Activated CD4-positive, CD25-positive, alpha-beta regulatory T cell treated with anti-CD3 and anti-CD28 coated beads, Interleukin-2, amount 50 U/mL, for 16 hours (primary cell): ENCODE data around the gene TBCK.

Experiments
- DNase-seq: peaks from one replicate; pipeline ENCODE4 v3.0.0-alpha.2; 2020; ENCODE audit warnings: low read depth, low spot score

TBCK gene

GRCh38 chr4:106287353-106287969, 28.5 kb downstream of the TBCK start:
- no peak for DNase-seq

DNA sequence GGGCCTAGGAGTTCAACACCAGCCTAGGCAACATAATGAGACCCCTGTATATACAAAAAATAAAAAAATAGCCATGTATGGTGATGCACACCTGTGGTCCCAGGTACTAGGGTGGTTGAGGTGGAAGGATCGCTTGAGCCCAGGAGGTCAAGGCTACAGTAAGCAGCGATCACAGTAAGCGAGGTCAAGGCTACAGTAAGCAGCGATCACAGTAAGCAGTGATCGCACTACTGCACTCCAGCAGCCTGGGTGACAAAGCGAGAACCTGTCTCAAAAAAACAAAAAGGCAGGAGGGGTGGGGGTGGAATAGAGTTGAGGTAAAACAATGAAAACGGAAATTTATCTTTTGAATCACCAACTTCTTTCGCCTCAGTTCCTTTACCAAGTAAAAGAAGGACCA, 29.4 kb downstream of the TBCK start:
- no peak for DNase-seq

DNA sequence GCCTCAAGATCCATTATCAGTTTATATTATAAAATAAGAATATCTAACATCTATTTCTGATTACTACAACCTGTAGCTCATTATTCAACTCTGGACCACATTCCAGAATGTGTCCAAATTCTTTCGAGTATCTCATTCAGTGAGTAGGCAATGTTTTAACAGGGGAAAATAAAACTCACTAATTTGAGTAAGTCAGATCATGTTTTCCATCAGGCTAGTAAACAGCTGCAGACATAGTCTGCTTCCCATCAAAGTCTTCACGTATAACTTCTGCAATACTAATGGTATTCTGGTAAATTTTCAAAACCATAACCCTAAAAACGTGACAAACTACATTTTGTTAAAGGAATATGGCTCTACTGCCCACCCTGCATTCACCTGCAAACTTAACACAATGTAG, 31.8 kb downstream of the TBCK start:
- DNase-seq: no peak

GRCh38 chr4:106277140-106277675, 38.8 kb downstream of the TBCK start:
- no peak for DNase-seq

GRCh38 chr4:106273831-106274230, 42.2 kb downstream of the TBCK start:
- no peak for DNase-seq

- no peak for DNase-seq
Observed at GRCh38 chr4:106270736-106271135, 45.3 kb downstream of the TBCK start.

DNA sequence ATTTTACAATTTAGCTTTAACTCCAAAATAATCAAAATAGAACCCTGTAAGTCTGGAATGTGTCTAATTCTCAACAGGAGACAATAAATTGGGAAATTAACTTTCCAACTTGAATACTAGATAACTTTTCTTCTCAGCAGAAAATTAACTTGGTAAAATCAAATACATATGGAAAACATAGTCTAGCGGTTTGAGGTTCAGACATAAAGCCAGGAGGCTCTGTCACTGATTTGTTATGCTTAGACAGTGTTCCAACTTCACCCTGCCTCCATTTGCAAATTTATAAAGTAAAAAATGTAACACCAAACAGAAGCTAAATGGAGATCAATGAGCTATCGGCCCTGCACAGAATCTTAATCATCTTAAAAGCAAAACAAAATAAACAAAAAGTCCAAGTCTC, 46.3 kb downstream of the TBCK start:
- DNase-seq: no peak

DNA sequence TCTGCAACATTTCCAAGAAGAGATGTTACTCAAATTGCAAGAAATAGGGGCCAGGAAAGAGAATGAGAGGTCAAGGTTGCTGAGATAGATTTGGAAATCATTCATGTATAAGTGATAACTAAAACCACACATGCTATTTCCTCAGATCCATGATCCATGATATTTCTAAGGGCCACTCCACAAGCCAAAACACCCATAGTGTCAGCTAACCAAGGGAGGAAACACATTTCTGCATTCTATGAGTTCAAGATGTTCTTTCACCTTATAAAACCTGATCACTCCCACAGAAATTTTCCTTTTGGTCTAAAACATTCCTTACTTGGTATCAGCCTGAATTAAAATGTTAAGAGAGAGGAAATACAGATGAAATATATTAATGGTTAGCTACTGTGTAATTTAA, 47.2 kb downstream of the TBCK start:
- DNase-seq: no peak

DNA sequence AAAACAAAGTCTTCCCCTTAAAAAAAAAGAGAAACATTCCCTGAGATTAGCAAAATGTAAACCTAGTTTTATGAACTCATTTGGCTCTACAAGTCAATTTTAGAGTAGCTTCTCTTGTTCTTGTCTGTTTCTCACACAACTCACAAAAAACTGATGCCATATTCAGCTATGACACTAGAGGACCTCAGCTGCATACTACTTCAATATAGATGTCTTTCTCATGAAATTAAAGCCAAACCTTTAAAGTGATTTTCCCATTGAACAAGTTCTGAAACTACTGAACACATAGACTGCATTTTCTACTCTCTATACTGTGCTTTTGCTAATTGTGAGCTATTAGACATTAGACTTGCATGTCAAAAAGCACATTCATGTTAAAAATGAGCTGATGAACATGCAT, 49.8 kb downstream of the TBCK start:
- DNase-seq: no peak

DNA sequence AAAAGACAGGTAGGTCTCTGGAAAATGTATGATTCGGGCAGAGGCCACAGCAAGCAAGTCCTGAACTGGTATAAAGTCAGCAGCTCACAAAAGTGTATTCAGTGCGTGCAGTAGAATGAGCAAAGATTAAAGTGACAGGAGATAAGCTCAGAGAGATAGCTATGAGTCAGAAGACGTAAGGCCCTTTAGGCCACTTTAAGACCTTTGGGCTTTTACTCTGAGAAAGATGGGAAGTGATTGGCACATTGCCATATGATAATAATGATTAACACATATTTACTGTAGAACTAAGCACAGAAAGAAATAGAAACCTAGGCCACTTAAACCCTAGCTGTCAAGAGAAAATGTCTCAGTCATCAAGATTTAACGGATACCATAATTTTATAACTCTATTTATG, 51.7 kb downstream of the TBCK start:
- DNase-seq: no peak

- DNase-seq: no peak
Observed at GRCh38 chr4:106263594-106264330, 52.2 kb downstream of the TBCK start.

DNA sequence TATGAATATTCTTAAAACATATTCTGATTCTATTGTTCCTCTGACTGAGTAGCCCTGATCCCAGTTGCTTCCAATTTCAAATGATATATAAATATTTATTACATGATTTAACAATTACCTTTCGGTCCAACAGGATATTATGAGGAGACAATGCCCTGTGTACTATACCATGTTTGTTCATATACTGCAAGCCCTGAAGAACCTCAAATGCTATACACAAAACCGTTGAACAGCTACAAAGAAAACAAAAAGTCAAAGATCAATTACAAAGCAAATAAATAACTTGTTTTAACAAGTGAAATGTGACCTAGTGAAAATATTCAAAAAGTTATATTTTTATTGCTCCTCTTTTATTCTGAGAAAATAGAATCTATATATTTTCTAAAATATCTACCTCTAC, 54.0 kb downstream of the TBCK start:
- DNase-seq: no peak

DNA sequence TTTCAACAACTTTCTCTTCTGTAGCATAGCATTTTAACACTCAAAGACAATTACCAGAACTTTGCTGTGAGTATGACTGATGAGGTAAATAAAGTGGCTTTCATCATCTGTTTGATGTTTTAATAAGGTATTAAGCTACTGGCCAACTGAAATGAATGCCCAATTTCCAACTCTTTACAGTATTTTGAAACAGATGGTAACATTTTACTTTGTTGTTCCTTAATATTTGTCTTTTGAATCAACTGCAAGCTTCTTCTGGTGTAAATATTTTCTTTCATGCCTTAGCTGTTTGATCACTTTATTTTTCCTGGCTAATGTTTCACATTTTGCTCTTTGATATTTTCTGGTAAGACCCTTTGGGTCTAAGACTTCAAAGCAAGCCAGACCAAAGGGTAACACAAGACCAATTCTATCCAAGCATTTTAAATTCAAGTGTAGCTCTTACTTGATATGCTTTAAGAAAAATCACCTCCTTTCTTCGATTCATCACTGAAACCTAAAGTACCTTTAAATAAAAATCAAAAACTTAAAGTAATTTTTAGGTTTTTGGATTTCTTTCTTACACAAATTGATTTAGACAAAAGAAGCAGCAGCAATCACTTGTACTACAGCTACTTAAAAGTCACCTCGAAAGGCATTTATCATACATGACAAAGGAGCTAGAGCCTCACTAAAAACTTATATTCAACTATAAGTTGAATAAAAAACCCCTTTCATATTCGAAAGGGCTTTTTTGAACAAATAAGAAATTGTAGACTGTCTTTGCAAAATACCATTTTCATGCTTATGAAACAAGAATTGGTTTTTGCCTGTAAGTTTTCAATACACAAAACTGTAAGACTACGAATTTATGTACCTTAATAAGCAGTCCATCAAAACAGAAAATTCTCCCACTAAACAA, 57.6 kb downstream of the TBCK start:
- no peak for DNase-seq

- DNase-seq: no peak
Observed at GRCh38 chr4:106256190-106256589, 59.8 kb downstream of the TBCK start.

DNA sequence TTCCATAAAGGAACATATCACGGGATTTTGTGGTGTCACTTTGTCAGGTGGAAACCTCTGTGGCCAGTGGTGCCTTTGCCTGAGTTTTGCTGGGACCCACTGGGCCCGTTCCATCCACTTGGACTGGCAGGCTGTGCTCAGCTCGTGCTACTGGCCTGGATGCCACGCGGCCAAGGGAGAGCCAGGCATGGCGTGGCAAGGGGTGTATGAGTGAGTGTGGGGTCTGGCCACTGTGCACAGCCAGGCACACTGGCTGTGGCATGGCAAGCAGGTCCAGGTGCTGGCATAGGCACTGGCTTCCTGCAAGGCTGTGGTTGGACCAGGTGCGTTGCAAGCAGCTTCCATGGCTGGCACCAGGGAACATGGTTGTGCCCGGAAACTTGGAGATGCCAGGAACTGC, 60.8 kb downstream of the TBCK start:
- no peak for DNase-seq

DNA sequence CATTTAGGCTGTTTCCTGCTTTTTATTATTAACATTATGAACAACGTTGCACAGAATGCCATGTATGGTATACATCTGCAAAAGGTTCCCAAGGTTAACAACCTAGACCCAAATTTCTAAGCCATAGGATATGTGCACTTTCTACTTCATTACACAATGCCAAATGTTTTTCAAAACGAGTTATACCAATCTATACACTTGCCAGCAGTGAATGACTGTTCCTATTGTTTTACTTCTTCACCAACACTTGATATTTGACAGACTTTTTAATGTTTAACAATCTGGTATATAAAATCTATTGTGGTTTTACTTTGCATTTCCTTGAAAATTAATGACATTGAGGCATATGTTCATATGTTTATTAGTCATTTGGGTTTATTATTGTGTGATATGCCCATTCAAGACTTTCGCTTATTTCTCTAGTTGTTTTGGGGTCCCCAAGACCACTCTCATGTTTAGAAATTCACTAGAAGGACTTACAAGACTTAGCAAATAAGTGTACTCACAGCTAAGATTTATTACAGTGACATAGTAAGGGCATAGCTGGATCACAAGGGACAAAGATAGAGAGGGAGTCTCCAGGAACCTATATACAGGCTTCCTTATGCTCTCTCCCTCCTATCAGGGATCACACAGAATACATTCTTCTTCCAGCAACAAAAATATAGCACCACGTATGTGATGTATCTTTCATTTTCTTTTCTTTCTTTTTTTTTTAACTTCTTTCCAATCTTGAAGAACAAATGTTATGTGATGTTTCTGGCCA, 62.5 kb downstream of the TBCK start:
- no peak for DNase-seq

GRCh38 chr4:106247600-106247999, 68.4 kb downstream of the TBCK start:
- DNase-seq: no peak

DNA sequence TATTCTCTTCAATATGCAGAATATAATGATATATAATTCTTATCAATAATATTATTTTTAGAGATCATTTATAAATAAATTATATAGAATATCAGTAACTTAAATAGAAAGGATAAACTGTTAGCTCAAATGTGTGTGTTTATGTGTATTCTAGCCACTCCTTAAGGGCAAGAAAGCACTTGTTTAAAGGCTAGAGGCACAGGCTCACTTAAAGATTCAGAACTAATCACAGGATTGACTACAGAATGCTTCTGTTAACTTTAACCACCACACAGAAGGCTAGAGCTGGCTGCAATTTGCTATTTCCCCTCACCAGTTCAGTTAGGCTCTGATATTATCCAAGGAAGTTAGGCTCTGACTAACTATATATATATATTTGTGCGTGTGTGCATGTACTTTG, 69.6 kb downstream of the TBCK start:
- DNase-seq: no peak

DNA sequence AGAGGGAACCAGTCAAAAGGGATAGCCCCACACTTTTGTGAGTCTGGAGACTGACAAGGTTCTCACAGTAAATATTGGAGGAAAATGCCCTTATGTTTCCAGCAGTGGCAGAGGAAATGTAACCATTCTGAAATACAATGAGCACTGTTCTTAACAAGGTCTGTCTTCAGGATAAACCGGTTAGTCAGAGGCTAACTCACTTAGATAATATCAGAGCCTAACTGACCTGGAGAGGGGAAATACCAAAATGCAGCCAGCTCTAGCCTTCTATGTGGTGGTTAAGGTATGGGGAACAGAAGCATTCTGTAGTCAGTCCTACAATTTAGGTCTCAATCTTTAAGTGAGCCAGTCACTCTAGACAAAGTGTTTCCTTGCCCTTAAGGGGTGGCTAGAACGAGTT, 70.8 kb downstream of the TBCK start:
- no peak for DNase-seq

DNA sequence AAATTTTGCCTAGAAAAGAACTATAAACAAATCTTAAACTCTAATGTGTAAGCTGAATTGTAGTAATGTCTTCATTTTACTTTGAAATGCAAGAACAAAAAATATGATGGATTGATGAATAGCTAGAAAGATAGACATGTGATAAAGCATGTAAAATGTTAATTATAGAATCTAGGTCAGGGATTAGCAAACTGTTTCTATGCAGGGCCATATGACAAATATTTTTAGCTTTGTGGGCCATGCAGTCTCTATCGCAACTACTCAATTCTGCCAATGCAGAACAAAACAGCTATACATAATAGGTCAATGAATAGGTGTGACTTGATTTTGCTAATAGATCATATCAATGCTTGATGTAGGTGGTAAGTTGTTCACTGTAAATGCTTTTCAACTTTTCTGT, 75.3 kb downstream of the TBCK start:
- no peak for DNase-seq

- DNase-seq: no peak
Observed at GRCh38 chr4:106238820-106239420, 77.1 kb downstream of the TBCK start.
